Measurements from ENCODE around the gene FMN1.
A peak's percentile ranks its signal among the peaks of the same experiment; 100 is the strongest.

GRCh38 chr15:33154351-33155166, 40.0 kb downstream of the FMN1 start:
- TF ChIP-seq, protein P1, sequence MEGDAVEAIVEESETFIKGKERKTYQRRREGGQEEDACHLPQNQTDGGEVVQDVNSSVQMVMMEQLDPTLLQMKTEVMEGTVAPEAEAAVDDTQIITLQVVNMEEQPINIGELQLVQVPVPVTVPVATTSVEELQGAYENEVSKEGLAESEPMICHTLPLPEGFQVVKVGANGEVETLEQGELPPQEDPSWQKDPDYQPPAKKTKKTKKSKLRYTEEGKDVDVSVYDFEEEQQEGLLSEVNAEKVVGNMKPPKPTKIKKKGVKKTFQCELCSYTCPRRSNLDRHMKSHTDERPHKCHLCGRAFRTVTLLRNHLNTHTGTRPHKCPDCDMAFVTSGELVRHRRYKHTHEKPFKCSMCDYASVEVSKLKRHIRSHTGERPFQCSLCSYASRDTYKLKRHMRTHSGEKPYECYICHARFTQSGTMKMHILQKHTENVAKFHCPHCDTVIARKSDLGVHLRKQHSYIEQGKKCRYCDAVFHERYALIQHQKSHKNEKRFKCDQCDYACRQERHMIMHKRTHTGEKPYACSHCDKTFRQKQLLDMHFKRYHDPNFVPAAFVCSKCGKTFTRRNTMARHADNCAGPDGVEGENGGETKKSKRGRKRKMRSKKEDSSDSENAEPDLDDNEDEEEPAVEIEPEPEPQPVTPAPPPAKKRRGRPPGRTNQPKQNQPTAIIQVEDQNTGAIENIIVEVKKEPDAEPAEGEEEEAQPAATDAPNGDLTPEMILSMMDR (IDR thresholded peaks at IDR 0.05) = no peak
- TF ChIP-seq EP300 (IDR thresholded peaks at IDR 0.05) (peak in 1 of 4 donors; percentile 74), POLR2A (IDR thresholded peaks at IDR 0.05) (no peak), POLR2AphosphoS5 (IDR thresholded peaks at IDR 0.05) (peak in 2 of 4 donors; percentile 52 to 53)
